GM21723 (cell line): Measurements from ENCODE around the gene TSPAN17.

Source experiments
- ATAC-seq: cut with Tn5 transposase; IDR thresholded peaks from one replicate; pipeline ENCODE4 v1.9.1; 2021; ENCODE audit warnings: mild to moderate bottlenecking, moderate library complexity; ENCODE audit not compliant: unreplicated experiment

TSPAN17 gene

GRCh38 chr5:176658817-176659511 is 11.7 kb downstream of the TSPAN17 start:
- no peak for ATAC-seq

GRCh38 chr5:176659512-176659839 is 12.2 kb downstream of the TSPAN17 start:
- no peak for ATAC-seq

GRCh38 chr5:176659860-176660461 is 12.7 kb downstream of the TSPAN17 start:
- no peak for ATAC-seq

DNA sequence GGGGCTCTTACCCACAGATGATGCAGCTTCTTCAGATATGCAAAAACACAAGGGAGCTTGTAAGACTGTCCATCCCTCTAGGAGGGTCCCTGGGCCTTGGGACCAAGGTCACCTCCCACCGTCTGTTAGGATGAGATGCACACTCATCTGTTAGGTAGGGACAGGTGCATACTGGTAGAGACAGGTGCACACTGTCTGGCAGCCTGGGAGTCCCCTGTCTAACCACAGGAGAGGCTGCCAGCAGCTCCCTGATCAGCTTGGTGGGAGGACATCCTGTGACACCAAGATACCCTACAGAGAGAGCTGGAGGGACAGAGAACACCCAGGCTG is 13.2 kb downstream of the TSPAN17 start:
- peak; percentile 38 for ATAC-seq

DNA sequence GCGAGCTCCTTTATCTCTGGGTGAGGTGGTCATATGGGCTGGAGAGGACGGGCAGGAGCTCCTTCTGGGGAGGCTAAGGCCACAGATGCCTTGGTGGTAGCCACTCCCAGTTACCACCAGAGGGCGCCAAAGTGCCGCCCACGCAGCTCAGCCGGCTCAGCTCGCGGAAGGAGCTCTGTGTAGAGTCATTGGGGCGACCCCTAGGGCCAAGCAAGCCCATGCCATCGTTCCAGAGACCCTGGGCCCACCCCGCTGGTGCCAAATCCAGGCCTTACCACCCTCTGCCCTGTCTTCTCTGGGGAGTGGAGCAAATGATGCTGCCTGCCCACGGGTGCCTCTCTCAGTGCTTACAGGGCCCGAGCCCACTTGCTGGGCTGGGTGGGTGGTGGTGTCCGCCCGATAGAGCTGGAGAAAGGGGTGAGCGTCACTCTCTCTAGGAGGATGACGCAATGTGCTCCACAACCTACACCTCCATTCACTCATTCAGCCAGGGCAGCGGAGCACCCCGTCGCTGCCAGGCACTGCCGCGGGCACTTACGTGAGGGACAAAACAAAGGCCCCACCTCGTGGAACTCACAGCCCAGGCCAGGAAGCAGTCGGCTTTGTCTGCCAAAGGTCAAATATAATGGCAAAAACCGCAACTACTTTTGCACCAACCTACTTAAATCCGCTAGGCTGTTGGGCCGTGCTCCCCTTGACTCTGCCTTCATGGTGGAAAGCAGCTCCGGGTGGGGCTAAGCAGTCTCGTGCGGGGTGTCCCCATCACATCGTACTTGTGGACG is 13.8 kb downstream of the TSPAN17 start:
- peak; percentile 70 for ATAC-seq

DNA sequence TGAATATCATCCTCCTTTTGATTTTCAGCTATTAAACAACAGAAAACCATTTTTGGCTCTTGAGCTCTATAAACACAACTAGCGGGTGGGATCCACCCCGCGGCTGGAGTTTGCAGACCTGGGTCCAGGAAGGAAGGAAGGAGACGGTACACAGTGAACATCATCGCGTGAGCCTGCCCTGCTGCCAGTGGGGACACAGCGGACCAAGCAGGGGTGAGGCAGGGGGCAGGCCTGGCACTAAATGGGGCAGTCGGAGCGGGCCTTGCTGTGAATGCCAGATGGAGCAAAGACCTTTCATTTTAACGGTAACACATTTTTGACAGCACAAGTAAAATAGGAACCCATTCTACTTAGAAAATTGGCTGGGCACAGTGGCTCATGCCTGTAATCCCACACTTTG is 14.4 kb downstream of the TSPAN17 start:
- ATAC-seq: no peak

GRCh38 chr5:176662371-176663333 is 15.4 kb downstream of the TSPAN17 start:
- no peak for ATAC-seq

DNA sequence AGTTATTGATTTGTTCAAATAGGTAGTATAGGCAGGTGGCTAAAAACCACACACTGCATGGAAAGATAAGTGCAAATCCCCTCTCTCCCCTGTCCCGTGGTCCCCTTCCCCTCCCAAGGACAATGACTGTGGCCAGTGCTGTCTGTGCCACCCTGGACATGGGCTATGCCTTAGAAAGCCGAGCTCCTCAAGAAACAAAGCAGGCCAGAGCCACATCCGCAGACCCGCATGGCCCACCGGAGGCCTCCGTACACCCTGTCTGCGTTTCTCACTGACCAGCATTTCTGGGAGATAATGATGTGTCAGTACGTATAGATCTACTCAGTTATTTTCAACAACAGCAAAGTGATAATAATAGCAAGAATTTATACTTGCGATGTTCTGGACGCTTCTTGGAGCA is 16.3 kb downstream of the TSPAN17 start:
- ATAC-seq: no peak

GRCh38 chr5:176664479-176664878 is 17.2 kb downstream of the TSPAN17 start:
- no peak for ATAC-seq

- ATAC-seq: no peak
These were observed 17.6 kb downstream of the TSPAN17 start for GRCh38 chr5:176664886-176665285.

DNA sequence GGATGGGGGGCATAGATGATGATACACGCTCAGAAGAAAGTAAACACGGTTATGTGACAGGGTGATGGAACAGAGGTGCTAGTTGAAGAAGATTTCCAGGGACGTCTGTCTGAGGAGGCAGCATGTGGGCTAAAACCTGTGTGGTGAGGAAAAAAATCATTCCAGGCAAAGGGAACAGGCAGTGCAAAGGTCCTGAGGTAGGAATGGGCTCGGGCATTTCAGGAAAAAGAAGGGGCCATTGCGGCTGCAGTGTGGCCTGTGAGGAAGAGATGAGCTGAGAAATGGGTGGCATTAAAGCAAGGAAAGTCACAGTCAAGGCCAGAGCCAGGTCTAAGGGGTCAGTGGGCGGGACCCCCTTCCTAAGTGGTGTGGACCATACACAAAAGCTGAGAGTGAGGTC is 18.2 kb downstream of the TSPAN17 start:
- ATAC-seq: no peak

GRCh38 chr5:176667637-176668036 is 20.4 kb downstream of the TSPAN17 start:
- no peak for ATAC-seq

DNA sequence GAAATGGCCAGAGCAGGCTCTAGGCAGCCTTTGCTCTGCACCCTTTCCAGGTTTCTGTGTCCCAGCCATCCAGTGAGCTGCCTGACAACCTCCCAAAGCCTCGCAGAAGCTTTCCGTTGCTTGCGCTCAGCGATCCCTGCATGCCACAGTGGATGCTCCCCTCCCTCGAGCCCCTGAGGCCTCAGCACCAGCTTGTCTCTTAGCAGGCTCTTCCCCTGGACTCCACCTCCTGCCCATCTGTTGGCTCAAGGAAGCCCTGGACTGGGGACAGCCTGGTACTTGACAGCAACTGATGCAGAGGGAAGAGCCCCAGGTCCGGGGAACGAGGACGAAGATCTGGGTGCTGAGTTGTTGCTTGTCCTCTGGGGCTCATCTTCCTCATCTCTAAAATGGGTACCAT is 23.2 kb downstream of the TSPAN17 start:
- ATAC-seq: no peak

GRCh38 chr5:176671399-176671798 is 24.1 kb downstream of the TSPAN17 start:
- ATAC-seq: no peak

GRCh38 chr5:176671890-176672747 is 24.8 kb downstream of the TSPAN17 start:
- no peak for ATAC-seq

DNA sequence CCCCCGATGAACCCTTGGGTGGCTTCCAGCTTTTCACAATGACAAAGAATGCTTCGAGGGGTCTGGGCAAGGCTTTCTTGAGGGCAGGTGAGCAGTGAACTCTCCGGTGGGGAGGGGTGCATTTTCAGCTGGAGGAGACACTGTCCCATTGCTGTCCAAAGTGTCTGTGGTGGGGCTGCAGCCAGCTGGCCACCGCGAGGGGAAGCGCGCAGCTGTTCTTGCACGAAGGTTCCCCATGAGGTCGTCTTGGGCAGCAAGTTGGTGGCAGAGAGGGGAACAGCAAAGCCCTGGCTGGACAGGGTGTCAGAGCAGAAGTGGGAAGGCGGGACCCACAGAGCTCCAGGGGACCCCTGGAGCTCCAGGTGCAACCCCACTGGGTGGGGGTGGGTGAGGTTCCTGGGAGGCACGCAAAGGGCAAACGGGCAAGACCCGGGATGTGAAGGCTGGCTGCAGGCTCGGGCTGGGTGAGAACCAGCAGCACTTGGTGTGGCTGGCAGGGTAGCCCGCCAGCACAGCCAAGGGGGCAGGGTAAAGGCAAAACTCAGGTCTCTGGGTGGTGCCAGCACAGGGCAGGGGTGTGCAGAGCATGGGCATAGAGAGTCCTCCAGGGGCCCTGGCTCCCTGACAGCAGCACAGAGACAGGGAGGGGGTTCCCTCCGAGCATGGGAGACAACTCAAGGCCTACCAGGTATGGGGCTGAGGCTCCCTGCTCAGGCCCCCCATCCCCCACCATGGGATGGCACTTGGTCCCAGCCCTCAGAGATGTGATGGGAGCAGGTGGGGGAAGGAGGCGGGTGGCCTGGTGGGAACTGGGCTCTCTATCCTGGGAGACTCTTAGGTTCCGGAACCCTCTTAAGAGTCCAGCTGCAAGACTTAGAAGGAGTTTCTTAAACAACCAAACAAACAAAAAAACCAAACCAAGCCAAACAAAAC is 26.6 kb downstream of the TSPAN17 start:
- no peak for ATAC-seq

DNA sequence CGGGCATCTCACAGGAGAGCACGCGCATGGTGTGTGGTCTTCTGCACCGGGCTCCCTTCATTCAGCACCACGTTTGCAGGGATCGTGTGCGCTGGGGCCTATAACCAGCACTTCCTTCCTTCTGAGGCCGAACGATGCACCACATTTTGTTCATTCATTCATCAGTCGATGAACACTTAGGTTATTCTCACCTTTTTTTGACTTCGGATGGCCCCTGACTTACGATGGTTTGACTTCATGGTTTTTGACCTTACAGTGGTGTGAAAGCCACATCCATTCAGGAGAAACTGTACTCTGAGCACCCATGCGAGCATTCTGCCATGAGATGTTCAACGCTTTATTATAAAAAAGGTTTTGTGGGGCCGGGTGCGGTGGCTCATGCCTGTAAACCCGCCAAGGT is 27.5 kb downstream of the TSPAN17 start:
- no peak for ATAC-seq

GRCh38 chr5:176675676-176676360 is 28.5 kb downstream of the TSPAN17 start:
- ATAC-seq: no peak
